H1 (cell line): ENCODE measurements around the gene SKAP1. TPM values are rescaled to one million over a fixed set of nuclear protein-coding genes. Genes with fewer than 3 reads are reported as not detected.

Source experiments
- BCL11A ChIP-seq, 2 experiments: IDR thresholded peaks; one replicate each; pipeline ENCODE4 v1.6.1; 2011; ENCODE audit warnings: low read depth in 2 of 2, low read length in 2 of 2, mild to moderate bottlenecking in 2 of 2
- CBX8 ChIP-seq: fragments of 300-800, 300-1000 bp; sonication (generic); IDR thresholded peaks from 2 replicates; pipeline ENCODE4 v1.7.1; 2016; ENCODE audit warnings: low read depth, low read length, borderline replicate concordance
- CHD1 ChIP-seq: IDR thresholded peaks from 2 replicates; pipeline ENCODE4 v1.6.1; 2012; ENCODE audit warnings: low read depth, low read length, improper control_type of control experiment
- CHD2 ChIP-seq: IDR thresholded peaks from 2 replicates; pipeline ENCODE4 v1.6.1; 2012; ENCODE audit warnings: low read length, improper control_type of control experiment
- KDM1A ChIP-seq: fragments of 200-600, 300-600 bp; sonication (generic); IDR thresholded peaks from 2 replicates; pipeline ENCODE4 v1.7.1; 2016; ENCODE audit warnings: mild to moderate bottlenecking, low read length, borderline replicate concordance
- NRF1 ChIP-seq: IDR thresholded peaks from 2 replicates; pipeline ENCODE4 v1.6.1; 2011; ENCODE audit warnings: mild to moderate bottlenecking, low read depth, low read length, improper control_type of control experiment
- POU5F1 ChIP-seq: IDR thresholded peaks from 2 replicates; pipeline ENCODE4 v1.6.1; 2011; ENCODE audit warnings: low read depth, mild to moderate bottlenecking, low read length, moderate library complexity
- RAD21 ChIP-seq, 2 experiments: IDR thresholded peaks in 1 of 2; conservative IDR thresholded peaks in 1 of 2; 2 replicates each; pipeline ENCODE4 v1.6.1; 2011; ENCODE audit warnings: low read depth in 2 of 2, low read length in 2 of 2, improper control_type of control experiment in 1 of 2, inconsistent platforms in 1 of 2, mild to moderate bottlenecking in 1 of 2, moderate library complexity in 1 of 2
- SP2 ChIP-seq: IDR thresholded peaks from 2 replicates; pipeline ENCODE4 v1.6.1; 2012; ENCODE audit warnings: mild to moderate bottlenecking, low read length, inconsistent platforms
- TEAD4 ChIP-seq: IDR thresholded peaks from 2 replicates; pipeline ENCODE4 v1.6.1; 2012; ENCODE audit warnings: low read depth, low read length, inconsistent platforms, mixed read lengths
- polyA plus RNA-seq, 7 experiments: library from polyadenylated mRNA; depleted of rRNA in 3 of 7; stranded (reverse) in 5 of 7; unstranded in 2 of 7; fragments of >200 nt in 5 of 7; fragments of 200-250 nt in 2 of 7; gene quantifications; 1 replicate in 5 of 7; 2 replicates in 1 of 7; 4 replicates in 1 of 7; pipeline versions ENCODE4 v1.2.1 to v1.2.3, GENCODE V29; 2011 to 2013; ENCODE audit warnings: missing spikeins in 2 of 7, mixed read lengths in 2 of 7
- total RNA-seq: library from RNA; stranded (reverse); fragmentation: NEBNext Ultra II Directional; extraction: Animal tissue kit (Norgen Biotek cat#: 25700); gene quantifications from 2 replicates; pipeline ENCODE4 v1.2.1, GENCODE V29; 2021
- TF ChIP-seq, protein P1 (sequence below): fragments of 300-600 bp; sonication (generic); IDR thresholded peaks from 2 replicates; pipeline ENCODE4 v1.7.1; 2012; ENCODE audit warnings: low read length, moderate library complexity, mild to moderate bottlenecking, inconsistent platforms; ENCODE audit not compliant: insufficient replicate concordance
- TF ChIP-seq, protein P2 (sequence below): IDR thresholded peaks from 2 replicates; pipeline ENCODE4 v1.6.1; 2011; ENCODE audit warnings: low read depth, mild to moderate bottlenecking, low read length; ENCODE audit not compliant: insufficient read depth

The SKAP1 gene
- total and polyA plus RNA-seq, 2 of the 8 experiments (the other 6 are each of a cell fraction or from before 2014, with no cell fraction given): not detected

DNA sequence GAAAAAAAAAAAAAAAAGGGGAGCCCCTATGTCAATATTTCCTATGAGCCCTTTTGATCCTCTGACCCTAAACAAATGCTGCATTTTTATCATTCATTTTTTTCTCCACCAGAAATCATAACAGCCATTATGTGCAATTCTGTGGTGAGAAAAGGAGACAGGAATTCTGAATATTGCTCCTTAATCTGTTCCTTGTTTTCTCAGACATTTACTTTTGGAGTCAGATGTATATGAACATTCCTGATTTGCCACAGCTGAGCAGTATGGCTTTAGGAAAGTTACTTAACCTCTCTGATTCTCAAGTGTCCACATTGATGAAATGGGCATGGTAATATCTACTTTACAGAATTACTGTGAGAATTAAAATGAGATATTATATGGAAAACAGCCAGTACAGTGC is 144.4 kb downstream of the SKAP1 start (continued):
- TF ChIP-seq, protein P1, sequence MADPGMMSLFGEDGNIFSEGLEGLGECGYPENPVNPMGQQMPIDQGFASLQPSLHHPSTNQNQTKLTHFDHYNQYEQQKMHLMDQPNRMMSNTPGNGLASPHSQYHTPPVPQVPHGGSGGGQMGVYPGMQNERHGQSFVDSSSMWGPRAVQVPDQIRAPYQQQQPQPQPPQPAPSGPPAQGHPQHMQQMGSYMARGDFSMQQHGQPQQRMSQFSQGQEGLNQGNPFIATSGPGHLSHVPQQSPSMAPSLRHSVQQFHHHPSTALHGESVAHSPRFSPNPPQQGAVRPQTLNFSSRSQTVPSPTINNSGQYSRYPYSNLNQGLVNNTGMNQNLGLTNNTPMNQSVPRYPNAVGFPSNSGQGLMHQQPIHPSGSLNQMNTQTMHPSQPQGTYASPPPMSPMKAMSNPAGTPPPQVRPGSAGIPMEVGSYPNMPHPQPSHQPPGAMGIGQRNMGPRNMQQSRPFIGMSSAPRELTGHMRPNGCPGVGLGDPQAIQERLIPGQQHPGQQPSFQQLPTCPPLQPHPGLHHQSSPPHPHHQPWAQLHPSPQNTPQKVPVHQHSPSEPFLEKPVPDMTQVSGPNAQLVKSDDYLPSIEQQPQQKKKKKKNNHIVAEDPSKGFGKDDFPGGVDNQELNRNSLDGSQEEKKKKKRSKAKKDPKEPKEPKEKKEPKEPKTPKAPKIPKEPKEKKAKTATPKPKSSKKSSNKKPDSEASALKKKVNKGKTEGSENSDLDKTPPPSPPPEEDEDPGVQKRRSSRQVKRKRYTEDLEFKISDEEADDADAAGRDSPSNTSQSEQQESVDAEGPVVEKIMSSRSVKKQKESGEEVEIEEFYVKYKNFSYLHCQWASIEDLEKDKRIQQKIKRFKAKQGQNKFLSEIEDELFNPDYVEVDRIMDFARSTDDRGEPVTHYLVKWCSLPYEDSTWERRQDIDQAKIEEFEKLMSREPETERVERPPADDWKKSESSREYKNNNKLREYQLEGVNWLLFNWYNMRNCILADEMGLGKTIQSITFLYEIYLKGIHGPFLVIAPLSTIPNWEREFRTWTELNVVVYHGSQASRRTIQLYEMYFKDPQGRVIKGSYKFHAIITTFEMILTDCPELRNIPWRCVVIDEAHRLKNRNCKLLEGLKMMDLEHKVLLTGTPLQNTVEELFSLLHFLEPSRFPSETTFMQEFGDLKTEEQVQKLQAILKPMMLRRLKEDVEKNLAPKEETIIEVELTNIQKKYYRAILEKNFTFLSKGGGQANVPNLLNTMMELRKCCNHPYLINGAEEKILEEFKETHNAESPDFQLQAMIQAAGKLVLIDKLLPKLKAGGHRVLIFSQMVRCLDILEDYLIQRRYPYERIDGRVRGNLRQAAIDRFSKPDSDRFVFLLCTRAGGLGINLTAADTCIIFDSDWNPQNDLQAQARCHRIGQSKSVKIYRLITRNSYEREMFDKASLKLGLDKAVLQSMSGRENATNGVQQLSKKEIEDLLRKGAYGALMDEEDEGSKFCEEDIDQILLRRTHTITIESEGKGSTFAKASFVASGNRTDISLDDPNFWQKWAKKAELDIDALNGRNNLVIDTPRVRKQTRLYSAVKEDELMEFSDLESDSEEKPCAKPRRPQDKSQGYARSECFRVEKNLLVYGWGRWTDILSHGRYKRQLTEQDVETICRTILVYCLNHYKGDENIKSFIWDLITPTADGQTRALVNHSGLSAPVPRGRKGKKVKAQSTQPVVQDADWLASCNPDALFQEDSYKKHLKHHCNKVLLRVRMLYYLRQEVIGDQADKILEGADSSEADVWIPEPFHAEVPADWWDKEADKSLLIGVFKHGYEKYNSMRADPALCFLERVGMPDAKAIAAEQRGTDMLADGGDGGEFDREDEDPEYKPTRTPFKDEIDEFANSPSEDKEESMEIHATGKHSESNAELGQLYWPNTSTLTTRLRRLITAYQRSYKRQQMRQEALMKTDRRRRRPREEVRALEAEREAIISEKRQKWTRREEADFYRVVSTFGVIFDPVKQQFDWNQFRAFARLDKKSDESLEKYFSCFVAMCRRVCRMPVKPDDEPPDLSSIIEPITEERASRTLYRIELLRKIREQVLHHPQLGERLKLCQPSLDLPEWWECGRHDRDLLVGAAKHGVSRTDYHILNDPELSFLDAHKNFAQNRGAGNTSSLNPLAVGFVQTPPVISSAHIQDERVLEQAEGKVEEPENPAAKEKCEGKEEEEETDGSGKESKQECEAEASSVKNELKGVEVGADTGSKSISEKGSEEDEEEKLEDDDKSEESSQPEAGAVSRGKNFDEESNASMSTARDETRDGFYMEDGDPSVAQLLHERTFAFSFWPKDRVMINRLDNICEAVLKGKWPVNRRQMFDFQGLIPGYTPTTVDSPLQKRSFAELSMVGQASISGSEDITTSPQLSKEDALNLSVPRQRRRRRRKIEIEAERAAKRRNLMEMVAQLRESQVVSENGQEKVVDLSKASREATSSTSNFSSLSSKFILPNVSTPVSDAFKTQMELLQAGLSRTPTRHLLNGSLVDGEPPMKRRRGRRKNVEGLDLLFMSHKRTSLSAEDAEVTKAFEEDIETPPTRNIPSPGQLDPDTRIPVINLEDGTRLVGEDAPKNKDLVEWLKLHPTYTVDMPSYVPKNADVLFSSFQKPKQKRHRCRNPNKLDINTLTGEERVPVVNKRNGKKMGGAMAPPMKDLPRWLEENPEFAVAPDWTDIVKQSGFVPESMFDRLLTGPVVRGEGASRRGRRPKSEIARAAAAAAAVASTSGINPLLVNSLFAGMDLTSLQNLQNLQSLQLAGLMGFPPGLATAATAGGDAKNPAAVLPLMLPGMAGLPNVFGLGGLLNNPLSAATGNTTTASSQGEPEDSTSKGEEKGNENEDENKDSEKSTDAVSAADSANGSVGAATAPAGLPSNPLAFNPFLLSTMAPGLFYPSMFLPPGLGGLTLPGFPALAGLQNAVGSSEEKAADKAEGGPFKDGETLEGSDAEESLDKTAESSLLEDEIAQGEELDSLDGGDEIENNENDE: no peak
- TF ChIP-seq CHD1 (no peak), BCL11A (IDR thresholded peaks at IDR 0.05; ENCODE audit: low read depth in 2 of 2, low read length in 2 of 2) (no peak), SP2 (no peak), POU5F1 (no peak), KDM1A (no peak), CBX8 (no peak), TEAD4 (no peak), NRF1 (no peak), RAD21 (IDR thresholded peaks at IDR 0.05 in 1 of 2, conservative IDR thresholded peaks at IDR 0.05 in 1 of 2; ENCODE audit: low read depth in 2 of 2, low read length in 2 of 2) (no peak), CHD2 (no peak)
- TF ChIP-seq, protein P2, sequence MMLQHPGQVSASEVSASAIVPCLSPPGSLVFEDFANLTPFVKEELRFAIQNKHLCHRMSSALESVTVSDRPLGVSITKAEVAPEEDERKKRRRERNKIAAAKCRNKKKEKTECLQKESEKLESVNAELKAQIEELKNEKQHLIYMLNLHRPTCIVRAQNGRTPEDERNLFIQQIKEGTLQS: no peak
